ENCODE data around the gene SEMA4A. TPM values are rescaled to one million over a fixed set of nuclear protein-coding genes. Genes with fewer than 3 reads are reported as not detected.

The SEMA4A gene
- total RNA-seq, 4 donors from 2014 or later, result 1.7 to 4.1 (median 2.6) TPM

- H3K4me1 ChIP-seq, result peaks cover 49 to 81% (median 78%) of the 10 kb centered on the region in 4 donors
- WGBS, result 82% methylated on average over 3 of the region's 3 CpGs
- peak overlapping the region; percentile 89 to 92 (median 91) for H3K27ac ChIP-seq (replicated peaks in 1 of 4)
Measured at GRCh38 chr1:156108057-156108456, 45.3 kb upstream of the SEMA4A start.

GRCh38 chr1:156108664-156109241, 44.6 kb upstream of the SEMA4A start:
- no peak for DNase-seq (ENCODE audit: extremely low spot score)
- Histone ChIP-seq H3K4me1 (peaks cover 49 to 81% (median 78%) of the 10 kb centered on the region in 4 donors), H3K27ac (replicated peaks in 1 of 4) (peak overlapping the region; percentile 89 to 92 (median 91)), H3K27me3 (no peaks in the 10 kb centered on the region), H3K4me3 (no peak overlapping the region), H3K36me3 (no peaks in the 10 kb centered on the region), H3K9me3 (no peaks in the 10 kb centered on the region)
- TF ChIP-seq POLR2A (IDR thresholded peaks at IDR 0.05; ENCODE audit: low read depth) (no peak), POLR2AphosphoS5 (IDR thresholded peaks at IDR 0.05) (peak in 1 of 2 donors; percentile 45)
- intact Hi-C loops (cut with DNase I), result no loop called here
- 83% methylated on average over 6 of the region's 6 CpGs for WGBS

More at GRCh38 chr1:156108057-156108456, 45.3 kb upstream of the SEMA4A start:
- H3K9me3 ChIP-seq, result no peaks in the 10 kb centered on the region
- no peaks in the 10 kb centered on the region for H3K36me3 ChIP-seq
- H3K27me3 ChIP-seq, result no peaks in the 10 kb centered on the region
- no peak for DNase-seq (ENCODE audit: extremely low spot score)
- H3K4me3 ChIP-seq, result no peak overlapping the region
- intact Hi-C loops (cut with DNase I), result no loop called here
- TF ChIP-seq EP300 (IDR thresholded peaks at IDR 0.05), result no peak
- TF ChIP-seq POLR2AphosphoS5 (IDR thresholded peaks at IDR 0.05), result no peak
- no peak for TF ChIP-seq POLR2A (IDR thresholded peaks at IDR 0.05; ENCODE audit: low read depth)
- TF ChIP-seq, protein P1, sequence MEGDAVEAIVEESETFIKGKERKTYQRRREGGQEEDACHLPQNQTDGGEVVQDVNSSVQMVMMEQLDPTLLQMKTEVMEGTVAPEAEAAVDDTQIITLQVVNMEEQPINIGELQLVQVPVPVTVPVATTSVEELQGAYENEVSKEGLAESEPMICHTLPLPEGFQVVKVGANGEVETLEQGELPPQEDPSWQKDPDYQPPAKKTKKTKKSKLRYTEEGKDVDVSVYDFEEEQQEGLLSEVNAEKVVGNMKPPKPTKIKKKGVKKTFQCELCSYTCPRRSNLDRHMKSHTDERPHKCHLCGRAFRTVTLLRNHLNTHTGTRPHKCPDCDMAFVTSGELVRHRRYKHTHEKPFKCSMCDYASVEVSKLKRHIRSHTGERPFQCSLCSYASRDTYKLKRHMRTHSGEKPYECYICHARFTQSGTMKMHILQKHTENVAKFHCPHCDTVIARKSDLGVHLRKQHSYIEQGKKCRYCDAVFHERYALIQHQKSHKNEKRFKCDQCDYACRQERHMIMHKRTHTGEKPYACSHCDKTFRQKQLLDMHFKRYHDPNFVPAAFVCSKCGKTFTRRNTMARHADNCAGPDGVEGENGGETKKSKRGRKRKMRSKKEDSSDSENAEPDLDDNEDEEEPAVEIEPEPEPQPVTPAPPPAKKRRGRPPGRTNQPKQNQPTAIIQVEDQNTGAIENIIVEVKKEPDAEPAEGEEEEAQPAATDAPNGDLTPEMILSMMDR (IDR thresholded peaks at IDR 0.05), result no peak

DNA sequence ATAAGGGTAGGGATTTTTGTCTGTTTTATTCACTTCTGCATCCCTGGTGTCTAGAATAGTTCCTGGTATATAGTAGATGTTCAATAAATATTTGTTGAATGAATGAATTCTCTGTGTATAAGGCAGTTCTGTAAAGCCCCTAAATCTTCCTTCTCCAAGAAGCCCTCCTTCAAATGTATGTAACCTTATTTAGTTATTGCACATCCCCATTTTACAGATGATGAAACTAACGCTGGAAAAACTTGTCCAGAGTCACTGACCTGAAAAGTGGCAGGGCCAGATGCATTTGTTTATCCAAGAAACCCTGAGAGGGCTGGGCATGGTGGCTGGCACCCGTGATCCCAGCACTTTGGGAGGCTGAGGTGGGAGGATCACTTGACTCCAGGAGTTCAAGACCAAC, 43.1 kb upstream of the SEMA4A start:
- no peaks in the 10 kb centered on the region for H3K9me3 ChIP-seq
- peaks cover 40 to 73% (median 70%) of the 10 kb centered on the region in 4 donors for H3K4me1 ChIP-seq
- no peaks in the 10 kb centered on the region for H3K27me3 ChIP-seq
- DNase-seq (ENCODE audit: extremely low spot score), result no peak
- peaks cover 0 to 6% (median 0%) of the 10 kb centered on the region in 4 donors for H3K36me3 ChIP-seq
- intact Hi-C loops (cut with DNase I), result no loop called here
- peak overlapping the region in 2 of 4 donors; percentile 11 to 32 for H3K27ac ChIP-seq (replicated peaks in 1 of 4)
- TF ChIP-seq, protein P1 (IDR thresholded peaks at IDR 0.05), result no peak
- TF ChIP-seq POLR2A (IDR thresholded peaks at IDR 0.05; ENCODE audit: low read depth) (no peak), EP300 (IDR thresholded peaks at IDR 0.05) (no peak), POLR2AphosphoS5 (IDR thresholded peaks at IDR 0.05) (no peak)
- no peak overlapping the region for H3K4me3 ChIP-seq
- WGBS, result 80% methylated on average over 2 of the region's 2 CpGs

GRCh38 chr1:156111355-156111962, 41.9 kb upstream of the SEMA4A start:
- 52% methylated on average over 4 of the region's 4 CpGs for WGBS
- TF ChIP-seq, protein P1 (IDR thresholded peaks at IDR 0.05), result no peak
- no peak for TF ChIP-seq POLR2AphosphoS5 (IDR thresholded peaks at IDR 0.05)
- TF ChIP-seq EP300 (IDR thresholded peaks at IDR 0.05), result no peak
- no peak for TF ChIP-seq POLR2A (IDR thresholded peaks at IDR 0.05; ENCODE audit: low read depth)
- intact Hi-C loops (cut with DNase I), result no loop called here
- no peak overlapping the region for H3K4me3 ChIP-seq
- peaks cover 31 to 64% (median 60%) of the 10 kb centered on the region in 4 donors for H3K4me1 ChIP-seq
- H3K36me3 ChIP-seq, result peaks cover 0 to 6% (median 0%) of the 10 kb centered on the region in 4 donors
- DNase-seq (ENCODE audit: extremely low spot score), result no peak
- H3K27ac ChIP-seq (replicated peaks in 1 of 4), result peak overlapping the region; percentile 92 to 100 (median 96)
- no peaks in the 10 kb centered on the region for H3K27me3 ChIP-seq
- H3K9me3 ChIP-seq, result no peaks in the 10 kb centered on the region

DNA sequence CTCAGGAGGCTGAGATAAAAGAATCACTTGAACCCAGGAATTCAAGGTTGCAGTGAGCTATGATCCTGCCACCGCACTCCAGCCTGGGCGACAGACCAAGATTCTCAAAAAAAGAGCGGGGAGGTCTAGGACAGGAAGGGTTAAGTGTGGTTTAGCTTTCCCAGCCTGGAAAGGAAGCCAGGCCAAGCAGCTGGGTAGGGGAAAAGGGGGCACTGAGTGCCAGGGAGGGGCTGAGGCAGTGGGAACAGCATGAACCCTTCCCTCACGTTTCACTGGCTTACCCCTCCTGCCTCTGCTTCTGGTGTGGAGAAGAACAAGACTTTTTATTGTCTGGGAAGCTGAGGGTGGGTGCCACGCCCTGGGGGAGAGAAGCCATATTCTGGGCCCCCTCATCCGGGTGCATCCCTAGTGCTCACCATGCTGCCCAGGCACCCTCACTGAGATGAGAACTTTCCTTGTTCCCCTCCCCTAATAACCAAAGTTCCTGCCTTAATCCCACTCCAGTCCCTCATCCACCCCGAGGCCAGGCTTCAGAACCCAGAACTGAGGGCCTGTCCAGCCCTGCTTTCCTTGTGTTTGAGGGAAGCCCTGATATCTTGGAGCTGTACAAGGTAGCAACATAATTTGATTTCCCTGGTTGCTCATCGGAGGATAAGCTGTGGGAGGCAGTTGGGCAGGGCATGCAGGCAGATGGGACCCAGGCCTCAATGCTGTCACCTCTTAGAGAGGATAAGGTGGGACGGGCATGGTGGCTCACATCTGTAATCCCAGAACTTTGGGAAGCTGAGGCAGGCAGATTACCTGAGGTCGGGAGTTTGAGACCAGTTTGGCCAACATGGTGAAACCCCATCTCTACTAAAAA, 40.9 kb upstream of the SEMA4A start:
- WGBS, result 56% methylated on average over 6 of the region's 10 CpGs

More for the DNA sequence above, 40.9 kb upstream of the SEMA4A start:
- DNase-seq (ENCODE audit: extremely low spot score), result no peak
- Histone ChIP-seq H3K9me3 (no peaks in the 10 kb centered on the region), H3K27me3 (no peaks in the 10 kb centered on the region), H3K4me3 (no peak overlapping the region), H3K27ac (replicated peaks in 1 of 4) (peak overlapping the region; percentile 92 to 100 (median 96)), H3K4me1 (peaks cover 29 to 64% (median 61%) of the 10 kb centered on the region in 4 donors), H3K36me3 (peaks cover 0 to 6% (median 0%) of the 10 kb centered on the region in 4 donors)
- TF ChIP-seq EP300 (IDR thresholded peaks at IDR 0.05), result no peak
- TF ChIP-seq, protein P1 (IDR thresholded peaks at IDR 0.05), result no peak
- TF ChIP-seq POLR2AphosphoS5 (IDR thresholded peaks at IDR 0.05), result peak; percentile 24 to 38
- TF ChIP-seq POLR2A (IDR thresholded peaks at IDR 0.05; ENCODE audit: low read depth), result no peak
- intact Hi-C loops (cut with DNase I), result no loop called here
